Fibroblast of gingiva (primary cell): ENCODE results near the gene TMED6.

Experiments
- DNase-seq: peaks from one replicate; pipeline ENCODE4 v3.0.0-alpha.2; 2011; ENCODE audit warnings: low read depth

The TMED6 gene

GRCh38 chr16:69351309-69352027, at the start of gene TMED6:
TSS of gene TMED6 (minus strand) at chr16:69351786. CDS start at chr16:69351753, 33 bp downstream.
- DNase-seq: no peak

- peak; percentile 49 for DNase-seq
These were observed 47.8 kb upstream of the TMED6 start for GRCh38 chr16:69399361-69399760.

GRCh38 chr16:69397821-69398521, 46.4 kb upstream of the TMED6 start:
- peak; percentile 80 for DNase-seq

- DNase-seq: peak; percentile 97
These were observed 44.8 kb upstream of the TMED6 start for GRCh38 chr16:69396187-69397061.

GRCh38 chr16:69395859-69396186, 44.2 kb upstream of the TMED6 start:
- DNase-seq: no peak

GRCh38 chr16:69393898-69394849, 42.6 kb upstream of the TMED6 start:
- no peak for DNase-seq

- no peak for DNase-seq
These were observed 35.0 kb upstream of the TMED6 start for GRCh38 chr16:69386596-69386995.

- no peak for DNase-seq
These were observed 33.4 kb upstream of the TMED6 start for GRCh38 chr16:69384974-69385373.

GRCh38 chr16:69382421-69382820, 30.8 kb upstream of the TMED6 start:
- no peak for DNase-seq

- no peak for DNase-seq
These were observed 29.6 kb upstream of the TMED6 start for GRCh38 chr16:69381231-69381630.

GRCh38 chr16:69378760-69379159, 27.2 kb upstream of the TMED6 start:
- no peak for DNase-seq

GRCh38 chr16:69378036-69378435, 26.4 kb upstream of the TMED6 start:
- no peak for DNase-seq

GRCh38 chr16:69376393-69377059, 24.9 kb upstream of the TMED6 start:
- no peak for DNase-seq

GRCh38 chr16:69373019-69373418, 21.4 kb upstream of the TMED6 start:
- DNase-seq: no peak

- DNase-seq: no peak
These were observed 20.0 kb upstream of the TMED6 start for GRCh38 chr16:69371564-69371963.

GRCh38 chr16:69368866-69369265, 17.3 kb upstream of the TMED6 start:
- no peak for DNase-seq

GRCh38 chr16:69367980-69368379, 16.4 kb upstream of the TMED6 start:
- DNase-seq: no peak

GRCh38 chr16:69366431-69366830, 14.8 kb upstream of the TMED6 start:
- no peak for DNase-seq

- DNase-seq: no peak
These were observed 14.3 kb upstream of the TMED6 start for GRCh38 chr16:69365901-69366300.

GRCh38 chr16:69364088-69364487, 12.5 kb upstream of the TMED6 start:
- DNase-seq: no peak

- DNase-seq: no peak
These were observed 11.7 kb upstream of the TMED6 start for GRCh38 chr16:69363281-69363717.
